ENCODE data around the gene SPG7. TPM values are rescaled to one million over a fixed set of nuclear protein-coding genes. Genes with fewer than 3 reads are reported as not detected.

SPG7 gene
- polyA plus RNA-seq, 1 donor from 2014 or later, result 216 TPM

- Histone ChIP-seq H3K27ac (ENCODE audit: low read length) (no peak overlapping the region), H3K27me3 (ENCODE audit: insufficient read depth, low read depth, low read length) (no peaks in the 10 kb centered on the region), H3K4me2 (ENCODE audit: low read length) (no peak overlapping the region), H3K4me3 (ENCODE audit: low read length) (no peak overlapping the region), H3K9ac (ENCODE audit: low read length) (no peak overlapping the region), H4K20me1 (ENCODE audit: insufficient read depth) (no peaks in the 10 kb centered on the region), H3F3A (ENCODE audit: insufficient read depth, low read length, poor library complexity, severe bottlenecking) (no peaks in the 10 kb centered on the region), H2AFZ (ENCODE audit: low read depth, low read length) (no peak overlapping the region), H3K79me2 (replicated peaks; ENCODE audit: insufficient read depth, low read length) (no peaks in the 10 kb centered on the region), H3K36me3 (ENCODE audit: insufficient read depth, low read length) (no peaks in the 10 kb centered on the region), H3K9me2 (ENCODE audit: insufficient read depth, low read length) (no peaks in the 10 kb centered on the region), H3K9me3 (ENCODE audit: low read length) (no peaks in the 10 kb centered on the region)
- no peak for TF ChIP-seq SMC3 (conservative IDR thresholded peaks at IDR 0.05; ENCODE audit: poor library complexity)
- no peak for TF ChIP-seq CTCF (IDR thresholded peaks at IDR 0.05; ENCODE audit: poor library complexity, severe bottlenecking)
- TF ChIP-seq TAF1 (IDR thresholded peaks at IDR 0.05; ENCODE audit: low read depth), result no peak
- no peak for TF ChIP-seq POLR2AphosphoS5 (IDR thresholded peaks at IDR 0.05)
- TF ChIP-seq EP300 (conservative IDR thresholded peaks at IDR 0.05; ENCODE audit: poor library complexity, severe bottlenecking), result no peak
- no peak for TF ChIP-seq REST (IDR thresholded peaks at IDR 0.05; ENCODE audit: borderline replicate concordance)
- no peak for TF ChIP-seq RAD21 (conservative IDR thresholded peaks at IDR 0.05)
- TF ChIP-seq EZH2 (IDR thresholded peaks at IDR 0.05; ENCODE audit: borderline replicate concordance, insufficient read depth, low read length, poor library complexity, severe bottlenecking), result no peak
- no peak for TF ChIP-seq MXI1 (conservative IDR thresholded peaks at IDR 0.05; ENCODE audit: poor library complexity, severe bottlenecking)
Observed at GRCh38 chr16:89498839-89499238, 9.4 kb upstream of the SPG7 start.

GRCh38 chr16:89499767-89500166 lies 8.4 kb upstream of the SPG7 start:
- no peak overlapping the region for H3K4me2 ChIP-seq (ENCODE audit: low read length)
- no peak overlapping the region for H2AFZ ChIP-seq (ENCODE audit: low read depth, low read length)
- H3K9me2 ChIP-seq (ENCODE audit: insufficient read depth, low read length), result no peaks in the 10 kb centered on the region
- H3K27me3 ChIP-seq (ENCODE audit: insufficient read depth, low read depth, low read length), result no peaks in the 10 kb centered on the region
- no peak overlapping the region for H3K9ac ChIP-seq (ENCODE audit: low read length)
- no peaks in the 10 kb centered on the region for H3K79me2 ChIP-seq (replicated peaks; ENCODE audit: insufficient read depth, low read length)
- no peaks in the 10 kb centered on the region for H4K20me1 ChIP-seq (ENCODE audit: insufficient read depth)
- no peaks in the 10 kb centered on the region for H3F3A ChIP-seq (ENCODE audit: insufficient read depth, low read length, poor library complexity, severe bottlenecking)
- TF ChIP-seq EP300 (conservative IDR thresholded peaks at IDR 0.05; ENCODE audit: poor library complexity, severe bottlenecking) (no peak), REST (IDR thresholded peaks at IDR 0.05; ENCODE audit: borderline replicate concordance) (no peak), TAF1 (IDR thresholded peaks at IDR 0.05; ENCODE audit: low read depth) (no peak), CTCF (IDR thresholded peaks at IDR 0.05; ENCODE audit: poor library complexity, severe bottlenecking) (no peak), POLR2AphosphoS5 (IDR thresholded peaks at IDR 0.05) (no peak), MXI1 (conservative IDR thresholded peaks at IDR 0.05; ENCODE audit: poor library complexity, severe bottlenecking) (no peak), RAD21 (conservative IDR thresholded peaks at IDR 0.05) (no peak), SMC3 (conservative IDR thresholded peaks at IDR 0.05; ENCODE audit: poor library complexity) (no peak), EZH2 (IDR thresholded peaks at IDR 0.05; ENCODE audit: borderline replicate concordance, insufficient read depth, low read length, poor library complexity, severe bottlenecking) (no peak)
- H3K27ac ChIP-seq (ENCODE audit: low read length), result no peak overlapping the region
- H3K4me3 ChIP-seq (ENCODE audit: low read length), result no peak overlapping the region
- no peaks in the 10 kb centered on the region for H3K9me3 ChIP-seq (ENCODE audit: low read length)
- no peaks in the 10 kb centered on the region for H3K36me3 ChIP-seq (ENCODE audit: insufficient read depth, low read length)

Data from neural cell (in vitro differentiated cells).